NOMO-1 treated with dmso at 0.1 percent for 144 hours (cell line): ENCODE data around the gene ST8SIA2.

Experiments
- DNase-seq: peaks from one replicate; lab custom pipeline; 2025; ENCODE audit not compliant: unreplicated experiment; lab: John Stamatoyannopoulos, UW

Gene ST8SIA2

GRCh38 chr15:92395098-92395635 is 1.5 kb downstream of the ST8SIA2 start:
- no peak for DNase-seq

- DNase-seq, result no peak
Measured at GRCh38 chr15:92399271-92399950, 5.7 kb downstream of the ST8SIA2 start.

- DNase-seq, result no peak
Measured at GRCh38 chr15:92400573-92400972, 6.9 kb downstream of the ST8SIA2 start.

- DNase-seq, result no peak
Measured at GRCh38 chr15:92400980-92401787, 7.5 kb downstream of the ST8SIA2 start.

GRCh38 chr15:92402751-92403150 is 9.1 kb downstream of the ST8SIA2 start:
- DNase-seq, result no peak

GRCh38 chr15:92405942-92406341 is 12.3 kb downstream of the ST8SIA2 start:
- DNase-seq, result no peak

GRCh38 chr15:92407321-92407720 is 13.6 kb downstream of the ST8SIA2 start:
- no peak for DNase-seq

- no peak for DNase-seq
Measured at GRCh38 chr15:92407916-92408315, 14.2 kb downstream of the ST8SIA2 start.

GRCh38 chr15:92409006-92409405 is 15.3 kb downstream of the ST8SIA2 start:
- DNase-seq, result no peak

GRCh38 chr15:92409521-92409920 is 15.8 kb downstream of the ST8SIA2 start:
- DNase-seq, result no peak

- DNase-seq, result no peak
Measured at GRCh38 chr15:92410537-92410936, 16.9 kb downstream of the ST8SIA2 start.

GRCh38 chr15:92411256-92411655 is 17.6 kb downstream of the ST8SIA2 start:
- DNase-seq, result no peak

- no peak for DNase-seq
Measured at GRCh38 chr15:92413510-92413909, 19.8 kb downstream of the ST8SIA2 start.

- DNase-seq, result no peak
Measured at GRCh38 chr15:92415639-92416297, 22.1 kb downstream of the ST8SIA2 start.

GRCh38 chr15:92416557-92416956 is 22.9 kb downstream of the ST8SIA2 start:
- no peak for DNase-seq

- no peak for DNase-seq
Measured at GRCh38 chr15:92417716-92418115, 24.0 kb downstream of the ST8SIA2 start.

GRCh38 chr15:92418864-92419263 is 25.2 kb downstream of the ST8SIA2 start:
- no peak for DNase-seq

- DNase-seq, result no peak
Measured at GRCh38 chr15:92421976-92422375, 28.3 kb downstream of the ST8SIA2 start.

- DNase-seq, result no peak
Measured at GRCh38 chr15:92425578-92426225, 32.0 kb downstream of the ST8SIA2 start.

GRCh38 chr15:92429378-92430068 is 35.8 kb downstream of the ST8SIA2 start:
- DNase-seq, result no peak

GRCh38 chr15:92430069-92430440 is 36.4 kb downstream of the ST8SIA2 start:
- DNase-seq, result no peak
